Activated naive CD4-positive, alpha-beta T cell (primary cell): Measurements from ENCODE around the gene RGS4.
"Not testable (repeated sequence)": the region's sequence is repeated elsewhere in the genome, so short reads cannot be mapped to it uniquely, and the experiment has no call there.

Source experiments
- DNase-seq, 4 experiments: peaks; one replicate each; lab custom pipeline; 2025; lab: John Stamatoyannopoulos, UW

The RGS4 gene

DNA sequence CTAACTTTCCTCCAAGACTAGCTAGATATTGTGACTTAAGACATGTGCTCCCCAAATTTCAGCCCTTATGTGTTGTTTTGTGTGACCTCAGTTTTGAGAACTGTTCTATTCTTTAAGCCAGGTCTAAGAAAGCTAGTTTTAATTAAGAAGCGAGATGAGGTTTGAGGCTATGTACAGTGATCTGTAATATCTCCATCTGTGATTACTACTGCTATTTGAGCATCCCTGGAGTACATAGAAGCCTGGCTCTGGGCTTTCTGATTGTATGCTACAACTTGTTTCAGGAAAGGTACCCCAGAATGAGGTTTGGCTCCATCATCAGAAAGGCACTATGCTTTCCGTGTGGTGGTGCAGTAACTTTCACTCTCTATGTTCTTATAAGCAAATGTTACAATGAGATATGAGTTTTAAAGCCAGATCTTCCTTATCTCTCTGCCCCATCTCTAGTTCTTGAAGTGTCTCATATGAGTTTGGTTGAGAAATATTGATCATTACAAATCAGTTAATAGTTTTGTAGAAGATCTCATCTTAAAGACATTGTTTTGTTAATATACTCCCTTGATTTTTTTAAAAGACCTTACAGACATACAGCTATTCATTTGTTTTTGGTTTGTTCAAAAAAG, 605 bp downstream of the RGS4 start:
- no peak for DNase-seq

DNA sequence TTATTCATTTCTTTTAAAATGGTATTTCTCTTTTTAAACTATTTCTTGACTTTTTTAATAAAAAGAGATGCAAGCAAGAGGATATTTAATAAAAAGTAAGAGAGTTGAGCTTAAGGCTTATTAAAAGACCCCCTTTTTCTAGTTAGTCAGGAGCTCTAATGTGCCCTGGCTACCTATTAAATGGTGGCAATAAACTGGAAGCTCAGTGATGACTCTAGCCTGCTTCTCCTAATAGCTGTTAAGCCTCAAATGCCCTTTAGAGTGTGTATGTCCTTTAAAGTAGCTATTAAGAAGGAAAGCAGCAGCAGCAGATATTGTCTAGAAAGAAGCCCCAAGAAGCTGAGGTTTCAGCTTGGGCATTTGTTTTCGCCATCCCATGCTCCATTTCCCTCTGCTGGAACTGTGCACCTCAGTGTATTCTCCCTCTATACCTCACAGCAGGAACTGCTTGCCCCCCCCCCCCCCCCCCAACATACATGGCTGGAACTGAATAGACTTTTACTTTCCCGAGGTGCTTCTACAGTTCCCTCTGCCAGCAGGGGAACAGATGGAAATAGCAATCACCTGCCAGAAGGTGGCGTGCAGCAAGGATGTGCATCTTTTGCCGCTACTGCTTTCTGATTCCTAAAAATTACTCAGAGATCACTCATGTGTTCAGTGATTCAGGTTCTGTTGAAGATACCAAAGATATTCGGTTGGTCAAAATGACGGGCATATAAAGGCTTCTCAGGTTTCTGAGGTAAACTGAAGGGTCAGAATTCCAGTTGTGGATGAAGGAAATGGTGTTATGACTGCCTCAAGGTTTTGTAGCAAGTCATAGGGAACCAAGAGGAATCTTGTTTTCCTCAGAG, 2.5 kb downstream of the RGS4 start:
- DNase-seq = peak in 2 of 4 experiments; percentile 0 to 1

DNA sequence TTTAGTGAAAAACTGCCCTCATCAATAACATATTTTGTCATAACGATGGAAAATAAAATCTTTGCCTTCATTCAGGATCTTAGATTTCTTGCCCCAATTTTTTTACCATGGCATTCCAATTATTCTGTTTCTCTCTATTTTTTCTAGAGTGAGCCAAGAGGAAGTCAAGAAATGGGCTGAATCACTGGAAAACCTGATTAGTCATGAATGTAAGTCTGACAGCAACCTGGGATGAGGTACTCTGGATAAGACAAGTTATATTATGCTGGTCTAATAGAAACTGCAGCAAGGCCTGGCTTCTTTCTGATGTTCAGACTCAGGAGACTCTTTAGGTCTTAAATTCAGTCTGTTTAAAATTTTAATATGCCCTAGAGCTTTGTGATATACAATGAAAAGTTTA, 3.5 kb downstream of the RGS4 start:
- DNase-seq = no peak

DNA sequence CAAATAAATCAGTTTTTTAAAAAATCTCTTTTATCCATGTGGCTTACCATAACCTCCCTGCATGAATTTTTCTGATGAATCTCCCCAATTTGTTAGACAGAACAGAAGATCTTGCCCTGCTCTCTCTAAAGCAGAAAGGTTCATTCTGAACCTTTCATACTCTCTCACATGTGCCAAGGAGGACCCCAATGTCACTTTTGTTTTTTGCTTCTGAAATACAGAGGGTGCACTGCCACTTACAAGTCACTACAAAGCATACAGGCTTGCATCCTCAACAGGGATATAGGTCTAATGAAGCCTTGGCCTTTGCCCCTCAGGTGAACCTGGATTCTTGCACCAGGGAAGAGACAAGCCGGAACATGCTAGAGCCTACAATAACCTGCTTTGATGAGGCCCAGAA, 4.8 kb downstream of the RGS4 start:
- no peak for DNase-seq

DNA sequence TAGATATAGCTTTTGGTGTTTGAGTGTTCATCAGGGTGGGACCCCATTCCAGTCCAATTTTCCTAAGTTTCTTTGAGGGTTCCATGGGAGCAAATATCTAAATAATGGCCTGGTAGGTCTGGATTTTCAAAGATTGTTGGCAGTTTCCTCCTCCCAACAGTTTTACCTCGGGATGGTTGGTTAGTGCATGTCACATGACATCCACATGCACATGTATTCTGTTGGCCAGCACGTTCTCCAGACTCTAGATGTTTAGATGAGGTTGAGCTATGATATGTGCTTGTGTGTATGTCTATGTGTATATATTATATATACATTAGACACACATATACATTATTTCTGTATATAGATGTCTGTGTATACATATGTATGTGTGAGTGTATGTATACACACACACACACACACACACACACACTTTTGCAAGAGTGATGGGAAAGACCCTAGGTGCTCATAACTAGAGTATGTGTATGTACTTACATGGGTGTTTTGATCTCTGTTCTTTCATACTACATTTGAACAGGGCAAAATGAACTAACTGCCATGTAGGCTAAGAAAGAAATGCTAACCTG, 5.6 kb downstream of the RGS4 start:
- DNase-seq = no peak

DNA sequence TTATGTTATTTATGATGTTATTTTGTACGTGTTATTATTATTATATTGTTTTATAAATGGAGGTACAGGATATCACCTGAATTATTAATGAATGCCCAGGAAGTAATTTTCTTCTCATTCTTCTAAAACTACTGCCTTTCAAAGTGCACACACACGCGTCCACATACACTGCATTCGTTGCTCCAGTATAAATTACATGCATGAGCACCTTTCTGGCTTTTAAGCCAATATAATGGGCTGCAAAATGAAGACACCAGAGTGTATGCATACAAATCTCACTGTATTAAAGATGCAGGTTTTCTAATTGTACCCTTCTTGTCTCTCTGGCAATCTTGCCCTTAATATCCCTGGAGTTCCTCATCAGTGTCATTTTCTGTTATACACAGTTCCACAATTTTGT, 6.9 kb downstream of the RGS4 start:
- DNase-seq = no peak

DNA sequence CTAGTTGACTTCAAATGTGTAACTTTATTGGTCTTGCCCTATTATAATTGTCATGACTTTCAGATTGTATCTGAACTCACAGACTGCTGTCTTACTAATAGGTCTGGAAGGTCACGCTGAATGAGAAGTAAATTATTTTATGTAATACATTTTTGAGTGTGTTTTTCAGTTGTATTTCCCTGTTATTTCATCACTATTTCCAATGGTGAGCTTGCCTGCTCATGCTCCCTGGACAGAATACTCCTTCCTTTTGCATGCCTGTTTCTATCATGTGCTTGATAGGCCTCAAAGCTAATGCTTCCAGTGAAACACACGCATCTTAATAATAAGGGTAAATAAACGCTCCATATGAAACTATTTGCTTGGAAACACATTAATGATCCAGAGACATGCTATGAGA, 7.3 kb downstream of the RGS4 start:
- no peak for DNase-seq

DNA sequence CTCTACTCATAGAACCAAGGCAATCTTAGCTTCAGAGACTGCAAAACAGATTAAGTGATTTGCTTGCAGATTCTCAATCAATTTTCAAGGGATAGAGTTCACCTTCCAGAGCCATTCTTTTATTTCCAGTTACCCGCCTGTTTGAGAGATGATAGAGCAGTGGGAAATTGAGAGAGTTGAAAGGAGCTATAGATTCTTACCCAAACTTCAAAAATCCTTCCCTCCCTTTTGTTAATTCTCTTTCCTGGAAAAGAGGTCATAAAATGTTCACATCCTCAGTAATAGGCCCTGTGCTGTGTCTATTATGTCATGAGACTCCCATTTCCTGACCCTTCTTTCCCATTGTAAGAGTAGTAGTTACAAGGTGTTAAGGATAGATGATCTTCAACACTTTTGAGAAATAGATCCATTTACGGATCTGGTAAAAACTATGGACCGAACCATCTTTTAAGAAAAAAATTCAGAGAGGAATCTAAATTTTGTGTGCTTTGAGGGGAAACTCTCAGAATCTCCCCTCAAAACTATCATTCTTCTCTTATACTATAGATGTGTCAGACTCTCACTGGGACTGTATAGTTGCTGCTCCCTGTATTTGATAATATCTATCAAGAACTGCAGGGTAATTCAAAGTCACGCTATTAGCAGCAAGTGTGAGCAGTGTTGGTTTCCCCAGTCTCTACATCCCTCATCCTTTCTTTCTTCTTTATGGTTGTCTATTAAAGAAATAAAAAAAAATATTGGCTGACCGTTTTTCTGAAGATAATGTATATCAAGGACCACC, 8.0 kb downstream of the RGS4 start:
- no peak for DNase-seq

DNA sequence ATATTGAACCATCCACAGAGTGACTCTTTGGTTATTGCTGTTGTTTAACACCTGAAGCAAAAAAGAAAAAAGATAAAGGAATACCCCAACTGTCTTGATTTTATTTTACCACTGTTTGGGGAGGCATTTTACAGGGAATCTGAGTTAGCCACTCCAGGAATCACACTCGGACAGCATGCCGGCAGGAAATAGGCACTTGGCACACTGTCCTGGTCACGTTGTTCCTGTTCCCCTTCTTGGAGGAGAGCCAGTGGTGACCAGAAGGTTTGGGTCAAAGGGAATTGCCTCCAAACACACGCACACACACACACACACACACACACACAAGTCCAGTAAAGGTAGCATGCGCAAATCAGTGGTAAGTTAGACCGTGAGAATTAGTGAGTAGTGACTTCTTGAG, 13.8 kb downstream of the RGS4 start:
- no peak for DNase-seq

DNA sequence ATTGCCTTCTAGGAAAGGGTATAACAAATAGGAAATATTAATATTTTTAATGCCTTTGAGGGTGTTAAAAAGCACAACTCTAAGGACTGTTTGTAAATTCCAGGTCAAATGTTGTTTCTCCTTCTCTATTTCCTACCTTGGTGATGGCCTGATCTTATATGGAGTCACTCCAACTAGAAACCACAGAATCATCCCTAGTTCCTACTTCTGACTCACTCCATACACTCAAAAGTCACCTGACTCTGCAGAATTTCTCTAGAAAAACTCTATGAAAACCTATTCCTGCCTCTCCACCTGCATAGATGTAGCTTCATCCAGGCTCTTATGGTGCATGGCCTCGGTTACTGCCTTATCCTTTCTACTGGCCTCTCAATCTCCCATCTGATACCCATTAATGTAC, 14.5 kb downstream of the RGS4 start:
- no peak for DNase-seq

DNA sequence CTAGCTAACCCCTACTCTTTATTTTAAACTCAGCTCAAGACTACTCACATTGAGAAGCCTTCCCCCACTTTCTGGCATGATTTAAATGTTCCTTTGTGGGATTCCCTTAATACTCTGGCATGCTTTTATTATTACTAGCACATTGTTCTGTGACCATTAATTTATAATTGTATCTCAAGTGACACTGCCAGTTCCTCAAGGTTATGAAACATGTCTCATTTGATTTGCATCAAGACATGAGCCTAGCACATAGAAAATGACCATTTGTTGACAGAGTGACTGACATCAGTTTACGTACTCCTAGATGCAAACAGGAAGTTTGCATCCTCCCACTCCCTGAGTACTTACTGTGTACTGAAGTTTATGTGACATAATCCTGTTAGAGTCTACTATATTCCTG, 15.2 kb downstream of the RGS4 start:
- no peak for DNase-seq

DNA sequence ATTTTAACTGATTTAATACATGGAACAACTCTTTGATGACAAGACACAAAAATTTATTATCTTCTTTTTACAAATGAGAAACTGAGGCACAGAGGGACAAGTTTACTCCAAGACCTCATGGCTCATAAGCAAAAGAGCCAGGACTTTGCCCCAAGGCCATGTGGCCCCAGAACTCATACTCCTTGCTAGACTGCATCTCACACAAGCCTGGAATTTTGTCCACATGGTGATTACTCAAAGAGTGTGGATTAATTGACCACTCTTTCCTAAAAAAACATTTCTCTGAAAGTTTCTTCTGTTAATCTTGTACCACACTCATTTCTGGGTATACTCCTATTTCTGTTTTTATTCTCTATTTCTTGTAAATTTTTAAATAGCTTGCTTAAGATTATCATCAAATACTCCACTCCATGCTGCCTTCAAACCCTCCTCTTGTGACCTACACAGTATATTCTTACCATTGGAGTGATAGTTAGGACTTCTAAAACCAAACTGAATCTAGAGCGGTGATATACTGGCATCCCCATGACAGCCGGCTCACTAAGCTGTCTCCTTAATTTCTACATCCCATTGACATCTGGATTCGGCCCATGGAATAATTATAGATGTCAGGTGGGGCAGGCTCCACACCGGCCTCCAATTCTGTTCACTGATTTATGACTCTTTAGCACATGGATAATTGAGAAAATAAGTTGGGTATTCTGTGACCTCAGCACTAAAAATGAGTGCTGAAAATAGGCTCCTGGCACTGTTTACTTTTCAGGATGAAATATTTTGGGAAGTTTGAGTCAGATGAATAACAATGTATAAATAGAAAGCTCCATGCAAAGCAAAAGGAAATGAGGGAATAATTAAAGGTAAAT, 16.1 kb downstream of the RGS4 start:
- DNase-seq = no peak

DNA sequence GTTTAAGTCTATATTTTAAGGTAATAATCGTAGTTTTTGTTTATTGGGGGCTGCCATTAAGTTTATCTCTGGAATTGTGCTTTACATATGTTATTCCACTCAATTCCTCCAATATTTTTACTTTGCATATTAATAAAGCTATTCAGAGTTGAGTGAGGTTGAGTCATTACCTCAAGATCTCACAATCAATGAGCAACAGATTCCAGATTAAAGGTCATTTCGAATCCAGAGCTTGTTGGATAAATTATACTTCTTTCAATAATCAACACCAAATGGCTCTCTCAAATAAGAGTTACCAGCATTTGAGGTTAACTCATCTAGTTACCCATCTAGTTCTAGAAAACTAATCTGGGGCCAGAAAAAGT, 16.7 kb downstream of the RGS4 start:
- DNase-seq = no peak

DNA sequence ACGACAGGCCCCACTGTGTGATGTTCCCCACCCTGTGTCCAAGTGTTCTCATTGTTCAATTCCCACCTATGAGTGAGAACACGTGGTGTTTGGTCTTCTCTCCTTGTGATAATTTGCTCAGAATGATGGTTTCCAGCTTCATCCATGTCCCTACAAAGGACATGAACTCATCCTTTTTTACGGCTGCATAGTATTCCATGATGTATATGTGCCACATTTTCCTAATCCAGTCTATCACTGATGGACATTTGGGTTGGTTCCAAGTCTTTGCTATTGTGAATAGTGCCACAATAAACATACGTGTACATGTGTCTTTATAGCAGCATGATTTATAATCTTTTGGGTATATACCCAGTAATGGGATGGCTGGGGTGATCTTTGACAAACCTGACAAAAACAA, 20.0 kb downstream of the RGS4 start:
- DNase-seq = not testable (repeated sequence)

DNA sequence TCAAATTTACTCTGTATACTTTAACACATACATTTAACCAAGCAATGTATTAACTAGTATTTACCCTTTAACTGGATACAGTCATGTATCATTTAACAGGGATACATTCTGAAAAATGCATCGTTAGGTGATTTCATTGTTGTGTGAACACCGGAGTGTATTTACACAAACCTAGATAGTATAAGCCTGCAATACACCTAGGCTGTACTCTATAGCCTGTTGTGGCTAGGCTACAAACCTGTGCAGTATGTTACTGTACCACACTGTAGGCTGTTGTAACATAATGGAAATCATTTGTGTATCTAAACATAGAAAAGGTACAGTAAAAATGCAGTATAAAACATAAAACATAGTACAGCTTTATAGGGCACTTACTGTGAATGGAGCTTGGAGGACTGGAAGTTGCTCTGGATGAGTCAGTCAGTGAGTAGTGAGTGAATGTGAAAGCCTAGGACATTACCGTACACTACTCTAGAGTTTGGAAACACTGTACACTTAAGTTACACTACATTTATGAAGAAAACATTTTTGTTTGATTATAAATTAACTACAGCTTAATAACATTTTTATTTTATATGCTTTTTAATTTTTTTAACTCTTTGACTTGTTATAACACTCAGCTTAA, 21.3 kb downstream of the RGS4 start:
- DNase-seq = no peak

DNA sequence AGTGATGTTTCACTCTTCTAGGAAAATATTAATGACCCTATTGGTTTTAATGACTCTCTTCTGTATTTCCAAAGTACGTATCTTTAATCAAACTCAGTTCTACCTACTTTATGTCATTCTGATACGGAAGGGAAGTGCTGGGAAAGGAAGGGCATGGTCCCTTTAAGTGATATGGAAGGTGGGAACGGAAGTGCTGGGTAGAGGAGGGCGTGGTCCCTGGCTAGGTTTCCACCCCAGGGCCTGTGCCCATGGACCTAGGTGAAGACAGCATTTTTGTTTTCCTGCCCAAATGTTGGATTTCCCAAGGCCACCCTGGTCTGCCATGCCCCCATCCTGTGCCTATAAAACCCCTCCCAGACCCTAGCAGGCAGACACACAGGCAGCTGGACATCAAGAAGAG, 24.0 kb downstream of the RGS4 start:
- DNase-seq = no peak

DNA sequence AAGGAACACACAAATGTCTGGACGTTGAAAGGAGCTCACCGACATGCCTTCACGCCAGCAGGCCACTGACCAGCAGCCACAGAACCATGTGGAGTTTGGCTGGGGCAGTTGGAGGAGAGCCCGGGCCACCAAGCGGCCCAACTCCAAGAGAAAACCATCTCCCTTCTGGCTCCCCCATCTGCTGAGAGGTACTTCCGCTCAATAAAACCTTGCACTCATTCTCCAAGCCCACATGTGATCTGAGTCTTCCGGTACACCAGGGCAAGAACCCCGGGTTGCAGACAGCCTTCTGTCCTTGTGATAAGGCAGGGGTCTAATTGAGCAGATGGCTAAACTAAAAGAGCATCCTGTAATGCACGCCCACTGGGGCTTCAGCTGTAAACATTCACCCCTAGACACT, 24.4 kb downstream of the RGS4 start:
- no peak for DNase-seq

DNA sequence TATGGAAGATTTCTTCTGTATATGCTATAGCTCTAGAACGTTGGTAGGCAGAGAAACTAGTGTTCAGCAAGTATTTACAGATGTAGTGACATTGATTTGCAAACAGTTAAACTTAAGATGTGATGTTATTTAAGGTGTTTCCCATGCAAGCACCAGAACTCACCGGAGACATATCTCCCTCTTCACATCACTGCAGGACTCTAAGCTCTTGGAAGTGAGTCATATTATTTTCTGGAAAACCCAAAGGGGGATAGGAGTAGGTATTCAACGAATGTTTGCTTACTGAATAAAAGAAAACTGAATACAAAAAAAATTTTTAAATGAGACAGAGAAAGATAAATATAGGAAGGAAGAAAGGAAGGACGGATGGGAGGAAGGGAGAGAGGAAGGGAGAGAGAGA, 25.0 kb downstream of the RGS4 start:
- DNase-seq = no peak

DNA sequence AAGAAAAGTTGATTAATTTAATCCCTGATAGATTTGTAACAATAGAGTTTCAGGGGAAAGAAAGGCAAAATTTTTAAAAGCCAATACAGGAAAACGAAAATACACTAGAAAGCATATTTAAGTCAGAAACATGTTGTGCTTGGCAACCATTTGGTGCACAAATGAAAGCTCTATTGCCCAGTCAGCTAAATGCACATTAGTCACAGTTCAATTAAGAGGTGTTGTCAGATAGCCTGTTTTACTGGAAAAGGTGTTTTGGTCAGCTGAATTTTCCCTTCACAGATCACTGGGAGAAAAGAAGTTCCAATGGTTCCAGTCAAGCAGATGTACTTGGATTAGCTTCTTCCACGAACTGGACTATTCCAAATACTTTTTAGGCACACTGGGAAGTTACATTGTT, 25.4 kb downstream of the RGS4 start:
- no peak for DNase-seq

DNA sequence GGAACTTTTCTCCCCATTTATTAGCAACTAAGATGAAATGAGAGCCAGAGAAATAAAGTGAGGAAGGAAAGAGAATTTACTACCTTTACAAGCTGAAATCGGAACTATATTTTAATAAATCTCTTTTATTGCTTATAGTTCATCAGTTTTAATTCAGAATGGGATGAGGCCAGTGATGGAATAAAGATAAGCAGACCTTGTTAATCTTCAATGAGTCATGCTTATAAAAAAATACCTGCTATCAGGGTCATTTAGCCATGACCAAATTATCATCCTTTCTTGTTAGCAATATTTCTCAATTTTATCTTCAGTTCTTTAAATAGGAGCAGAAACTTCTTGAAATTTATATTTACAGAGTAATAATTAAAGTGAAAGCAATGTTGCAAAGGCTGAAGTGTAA, 26.1 kb downstream of the RGS4 start:
- DNase-seq = no peak

DNA sequence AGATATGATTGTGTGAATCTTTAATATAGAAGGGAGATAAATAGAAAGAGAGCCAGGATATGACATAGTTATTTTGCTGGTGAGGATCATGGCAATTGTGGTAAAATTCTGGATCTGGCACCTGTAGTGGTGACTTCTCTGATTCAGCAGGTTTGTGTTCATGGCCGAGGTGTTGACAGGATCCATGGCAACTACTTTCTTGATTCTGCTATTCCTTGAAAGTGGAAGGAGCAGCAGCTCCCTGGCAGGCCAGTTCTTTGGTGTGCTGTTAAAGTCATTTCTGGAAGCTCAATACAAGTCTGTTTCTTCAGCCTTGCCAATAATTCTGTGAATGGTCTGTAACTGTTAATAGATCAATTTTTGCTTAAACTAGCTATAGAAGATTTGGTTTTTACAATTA, 33.4 kb downstream of the RGS4 start:
- no peak for DNase-seq
